CMK (cell line): ENCODE results near the gene DRAXIN.

Source experiments
- DNase-seq: peaks from one replicate; pipeline ENCODE4 v3.0.0-alpha.2; 2010; ENCODE audit warnings: low read depth

DRAXIN gene

GRCh38 chr1:11657654-11658053 is 33.9 kb upstream of the DRAXIN start:
- no peak for DNase-seq

- DNase-seq: no peak
Measured at GRCh38 chr1:11658542-11658941, 33.0 kb upstream of the DRAXIN start.

- no peak for DNase-seq
Measured at GRCh38 chr1:11659748-11660147, 31.8 kb upstream of the DRAXIN start.

- DNase-seq: no peak
Measured at GRCh38 chr1:11661103-11661502, 30.4 kb upstream of the DRAXIN start.

GRCh38 chr1:11664336-11665065 is 27.0 kb upstream of the DRAXIN start:
- no peak for DNase-seq

GRCh38 chr1:11668516-11668915 is 23.0 kb upstream of the DRAXIN start:
- no peak for DNase-seq

GRCh38 chr1:11670747-11671146 is 20.8 kb upstream of the DRAXIN start:
- DNase-seq: no peak

- no peak for DNase-seq
Measured at GRCh38 chr1:11671205-11671543, 20.3 kb upstream of the DRAXIN start.

- DNase-seq: no peak
Measured at GRCh38 chr1:11671544-11672286, 19.8 kb upstream of the DRAXIN start.

GRCh38 chr1:11673089-11673769 is 18.3 kb upstream of the DRAXIN start:
- DNase-seq: no peak

GRCh38 chr1:11674488-11674887 is 17.0 kb upstream of the DRAXIN start:
- no peak for DNase-seq

GRCh38 chr1:11675325-11675724 is 16.2 kb upstream of the DRAXIN start:
- no peak for DNase-seq

GRCh38 chr1:11676386-11677103 is 15.0 kb upstream of the DRAXIN start:
- DNase-seq: no peak

GRCh38 chr1:11678442-11678841 is 13.1 kb upstream of the DRAXIN start:
- no peak for DNase-seq

GRCh38 chr1:11680270-11681070 is 11.0 kb upstream of the DRAXIN start:
- peak; percentile 36 for DNase-seq

- peak; percentile 64 for DNase-seq
Measured at GRCh38 chr1:11681071-11681771, 10.3 kb upstream of the DRAXIN start, which contains the start of gene MAD2L2. Gene MAD2L2 (minus strand): TSS chr1:11681148. CDS start chr1:11680601, 547 bp downstream.

- DNase-seq: no peak
Measured at GRCh38 chr1:11682287-11682771, 9.2 kb upstream of the DRAXIN start.

GRCh38 chr1:11682799-11683198 is 8.7 kb upstream of the DRAXIN start:
- no peak for DNase-seq

GRCh38 chr1:11684070-11684469 is 7.4 kb upstream of the DRAXIN start:
- no peak for DNase-seq

- no peak for DNase-seq
Measured at GRCh38 chr1:11685210-11685752, 6.2 kb upstream of the DRAXIN start.
